ENCODE results near the gene STAU1.

Gene STAU1

DNA sequence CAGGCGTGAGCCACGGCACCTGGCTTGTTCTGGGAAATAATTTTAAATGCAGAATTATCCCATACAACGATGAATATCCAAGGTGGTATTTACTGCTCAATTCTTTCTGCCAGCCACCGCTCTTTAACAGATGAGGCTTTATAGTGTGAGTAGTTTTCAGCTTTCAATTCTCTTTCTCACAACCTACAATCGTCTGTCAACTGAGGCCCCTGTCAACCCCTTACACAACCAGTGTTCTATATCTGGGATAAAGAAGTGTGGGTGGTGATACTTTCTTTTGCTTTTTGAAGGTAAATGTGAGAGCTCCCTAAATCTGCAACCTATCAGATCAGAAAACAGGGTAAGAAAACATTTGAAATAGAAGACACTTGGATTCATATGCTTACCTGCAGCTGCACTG lies 22.5 kb downstream of the STAU1 start:
- Histone ChIP-seq H3K36me3 (ENCODE audit: control insufficient read depth, insufficient read depth, low read length) (no peaks in the 10 kb centered on the region), H3K4me1 (ENCODE audit: control insufficient read depth, insufficient read depth, low read length) (no peaks in the 10 kb centered on the region), H3K27ac (ENCODE audit: low read length) (no peak overlapping the region), H3K27me3 (ENCODE audit: control insufficient read depth, insufficient read depth, low read length) (no peaks in the 10 kb centered on the region), H3K4me3 (ENCODE audit: low read length) (no peak overlapping the region), H3K9me3 (ENCODE audit: control insufficient read depth, insufficient read depth, low read length) (no peaks in the 10 kb centered on the region)
- no CpG with 5 or more reads among the region's 5 CpGs for whole genome bisulfite sequencing (ENCODE audit: insufficient coverage, insufficient read length)
- DNase-seq (ENCODE audit: low read depth, low spot score): no peak

- WGBS (ENCODE audit: insufficient coverage, insufficient read length): no CpG with 5 or more reads among the region's 5 CpGs
- DNase-seq (ENCODE audit: low read depth, low spot score): no peak
- no peak overlapping the region for H3K4me3 ChIP-seq (ENCODE audit: low read length)
- H3K27me3 ChIP-seq (ENCODE audit: control insufficient read depth, insufficient read depth, low read length): no peaks in the 10 kb centered on the region
- H3K4me1 ChIP-seq (ENCODE audit: control insufficient read depth, insufficient read depth, low read length): no peaks in the 10 kb centered on the region
- H3K36me3 ChIP-seq (ENCODE audit: control insufficient read depth, insufficient read depth, low read length): no peaks in the 10 kb centered on the region
- no peaks in the 10 kb centered on the region for H3K9me3 ChIP-seq (ENCODE audit: control insufficient read depth, insufficient read depth, low read length)
- no peak overlapping the region for H3K27ac ChIP-seq (ENCODE audit: low read length)
These were observed 24.4 kb downstream of the STAU1 start for GRCh38 chr20:49163696-49164095.

GRCh38 chr20:49161428-49162152 lies 26.5 kb downstream of the STAU1 start:
- Histone ChIP-seq H3K36me3 (ENCODE audit: control insufficient read depth, insufficient read depth, low read length) (no peaks in the 10 kb centered on the region), H3K27ac (ENCODE audit: low read length) (no peak overlapping the region), H3K9me3 (ENCODE audit: control insufficient read depth, insufficient read depth, low read length) (no peaks in the 10 kb centered on the region), H3K4me3 (ENCODE audit: low read length) (no peak overlapping the region), H3K4me1 (ENCODE audit: control insufficient read depth, insufficient read depth, low read length) (no peaks in the 10 kb centered on the region), H3K27me3 (ENCODE audit: control insufficient read depth, insufficient read depth, low read length) (no peaks in the 10 kb centered on the region)
- 100% methylated on average over 1 of the region's 6 CpGs for WGBS (ENCODE audit: insufficient coverage, insufficient read length)
- DNase-seq (ENCODE audit: low read depth, low spot score): no peak

DNA sequence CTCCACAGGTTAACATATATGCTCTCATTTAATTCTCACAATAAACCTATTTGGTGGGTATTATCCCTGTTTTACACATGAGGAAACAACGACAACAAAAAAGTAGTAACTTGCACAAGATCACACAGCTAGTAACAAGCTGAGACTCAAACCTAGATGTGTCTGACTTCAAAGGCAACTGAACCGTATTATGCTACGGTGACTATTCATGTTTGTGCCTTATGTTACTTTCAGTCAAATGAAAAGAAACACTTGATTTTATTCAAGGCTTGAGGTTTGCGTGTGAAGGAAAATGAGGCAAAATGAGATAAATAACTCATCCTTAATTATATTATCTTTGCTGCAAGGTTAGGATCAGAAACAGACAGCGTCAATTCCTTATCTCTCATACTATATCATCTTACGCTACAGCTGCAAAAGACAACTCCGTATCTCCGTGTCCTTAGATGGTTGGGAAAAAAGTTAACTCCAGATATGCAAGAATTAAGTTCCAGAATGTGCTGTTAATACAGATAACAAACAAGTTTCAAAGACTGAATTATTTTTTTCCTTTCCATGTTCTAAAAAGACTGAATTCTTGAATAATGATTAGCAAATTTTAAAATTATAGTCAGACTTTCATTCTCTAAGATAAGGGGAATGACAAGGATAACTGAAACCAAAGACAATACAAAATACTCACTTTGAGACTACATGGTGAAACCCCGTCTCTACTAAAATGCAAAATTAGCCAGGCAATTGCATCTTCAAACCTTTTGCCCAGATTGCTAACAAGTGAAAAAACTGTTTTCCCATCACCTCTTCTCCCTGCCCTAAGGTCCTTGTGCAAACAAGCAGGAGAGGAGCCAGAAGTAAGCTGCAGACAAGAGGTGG lies 27.8 kb downstream of the STAU1 start:
- no CpG with 5 or more reads among the region's 9 CpGs for WGBS (ENCODE audit: insufficient coverage, insufficient read length)
- Histone ChIP-seq H3K27me3 (ENCODE audit: control insufficient read depth, insufficient read depth, low read length) (no peaks in the 10 kb centered on the region), H3K27ac (ENCODE audit: low read length) (no peak overlapping the region), H3K4me3 (ENCODE audit: low read length) (no peak overlapping the region), H3K9me3 (ENCODE audit: control insufficient read depth, insufficient read depth, low read length) (no peaks in the 10 kb centered on the region), H3K4me1 (ENCODE audit: control insufficient read depth, insufficient read depth, low read length) (no peaks in the 10 kb centered on the region), H3K36me3 (ENCODE audit: control insufficient read depth, insufficient read depth, low read length) (no peaks in the 10 kb centered on the region)
- DNase-seq (ENCODE audit: low read depth, low spot score): no peak

DNA sequence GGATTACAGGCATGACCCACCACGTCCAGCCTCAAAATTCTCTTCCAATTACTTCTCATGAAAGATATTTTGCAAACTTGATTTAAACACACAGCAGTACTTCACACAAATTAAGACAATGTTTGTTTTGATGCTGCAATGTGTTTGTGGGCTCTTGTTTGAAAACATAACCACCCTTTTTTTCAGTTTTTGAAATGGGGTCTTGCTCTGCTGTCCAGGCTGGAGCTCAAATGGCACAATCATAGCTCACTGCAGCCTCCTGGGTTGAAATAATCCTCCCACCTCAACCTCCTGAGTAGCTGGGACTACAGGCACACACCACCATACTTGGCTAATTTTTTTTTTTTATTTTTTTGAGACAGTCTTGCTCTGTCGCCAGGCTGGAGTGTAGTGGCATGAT lies 31.0 kb downstream of the STAU1 start:
- H3K9me3 ChIP-seq (ENCODE audit: control insufficient read depth, insufficient read depth, low read length): no peaks in the 10 kb centered on the region
- no peak for DNase-seq (ENCODE audit: low read depth, low spot score)
- H3K4me1 ChIP-seq (ENCODE audit: control insufficient read depth, insufficient read depth, low read length): no peaks in the 10 kb centered on the region
- no peak overlapping the region for H3K4me3 ChIP-seq (ENCODE audit: low read length)
- no peaks in the 10 kb centered on the region for H3K36me3 ChIP-seq (ENCODE audit: control insufficient read depth, insufficient read depth, low read length)
- H3K27ac ChIP-seq (ENCODE audit: low read length): no peak overlapping the region
- H3K27me3 ChIP-seq (ENCODE audit: control insufficient read depth, insufficient read depth, low read length): no peaks in the 10 kb centered on the region
- WGBS (ENCODE audit: insufficient coverage, insufficient read length): no CpG with 5 or more reads among the region's 2 CpGs

GRCh38 chr20:49156481-49156880 lies 31.7 kb downstream of the STAU1 start:
- DNase-seq (ENCODE audit: low read depth, low spot score): no peak
- no CpG with 5 or more reads among the region's 1 CpG for WGBS (ENCODE audit: insufficient coverage, insufficient read length)
- H3K36me3 ChIP-seq (ENCODE audit: control insufficient read depth, insufficient read depth, low read length): no peaks in the 10 kb centered on the region; the same call in 1 of the 2 replicates
- no peaks in the 10 kb centered on the region for H3K4me1 ChIP-seq (ENCODE audit: control insufficient read depth, insufficient read depth, low read length)
- no peak overlapping the region for H3K4me3 ChIP-seq (ENCODE audit: low read length)
- no peaks in the 10 kb centered on the region for H3K9me3 ChIP-seq (ENCODE audit: control insufficient read depth, insufficient read depth, low read length)
- H3K27me3 ChIP-seq (ENCODE audit: control insufficient read depth, insufficient read depth, low read length): no peaks in the 10 kb centered on the region
- no peak overlapping the region for H3K27ac ChIP-seq (ENCODE audit: low read length)

- Histone ChIP-seq H3K4me3 (ENCODE audit: low read length) (no peak overlapping the region), H3K36me3 (ENCODE audit: control insufficient read depth, insufficient read depth, low read length) (peaks cover 8% of the 10 kb centered on the region), H3K27ac (ENCODE audit: low read length) (no peak overlapping the region), H3K9me3 (ENCODE audit: control insufficient read depth, insufficient read depth, low read length) (no peaks in the 10 kb centered on the region), H3K27me3 (ENCODE audit: control insufficient read depth, insufficient read depth, low read length) (no peaks in the 10 kb centered on the region), H3K4me1 (ENCODE audit: control insufficient read depth, insufficient read depth, low read length) (no peaks in the 10 kb centered on the region)
- WGBS (ENCODE audit: insufficient coverage, insufficient read length): no CpG with 5 or more reads among the region's 6 CpGs
- DNase-seq (ENCODE audit: low read depth, low spot score): no peak
These were observed 36.7 kb downstream of the STAU1 start for GRCh38 chr20:49151436-49151835.

GRCh38 chr20:49149281-49150045 lies 38.7 kb downstream of the STAU1 start:
- H3K27me3 ChIP-seq (ENCODE audit: control insufficient read depth, insufficient read depth, low read length): no peaks in the 10 kb centered on the region
- no peak for DNase-seq (ENCODE audit: low read depth, low spot score)
- no peaks in the 10 kb centered on the region for H3K9me3 ChIP-seq (ENCODE audit: control insufficient read depth, insufficient read depth, low read length)
- H3K36me3 ChIP-seq (ENCODE audit: control insufficient read depth, insufficient read depth, low read length): peaks cover 8% of the 10 kb centered on the region
- no CpG with 5 or more reads among the region's 6 CpGs for WGBS (ENCODE audit: insufficient coverage, insufficient read length)
- no peak overlapping the region for H3K27ac ChIP-seq (ENCODE audit: low read length)
- H3K4me1 ChIP-seq (ENCODE audit: control insufficient read depth, insufficient read depth, low read length): no peaks in the 10 kb centered on the region
- H3K4me3 ChIP-seq (ENCODE audit: low read length): no peak overlapping the region

DNA sequence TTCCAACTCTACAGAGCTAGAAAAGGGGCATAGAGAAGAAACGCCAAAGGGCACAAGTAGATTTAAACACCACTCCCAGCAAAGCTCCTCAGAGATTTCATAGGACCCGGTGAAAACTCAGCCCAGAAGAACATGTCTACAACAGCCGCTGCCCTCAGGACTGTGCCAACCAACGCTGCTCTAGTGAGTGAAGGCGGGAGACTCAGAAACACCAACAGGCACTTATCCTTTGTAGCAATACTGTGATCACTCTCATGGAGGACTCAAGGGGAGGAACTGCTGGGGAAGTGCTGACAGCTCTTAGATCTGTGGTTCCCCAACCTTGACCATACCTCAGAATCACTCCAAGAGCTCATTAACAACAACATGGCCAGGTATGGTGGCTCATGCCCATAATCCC lies 39.5 kb downstream of the STAU1 start:
- H3K4me1 ChIP-seq (ENCODE audit: control insufficient read depth, insufficient read depth, low read length): no peaks in the 10 kb centered on the region
- no peak overlapping the region for H3K4me3 ChIP-seq (ENCODE audit: low read length)
- WGBS (ENCODE audit: insufficient coverage, insufficient read length): no CpG with 5 or more reads among the region's 5 CpGs
- H3K36me3 ChIP-seq (ENCODE audit: control insufficient read depth, insufficient read depth, low read length): peaks cover 8% of the 10 kb centered on the region
- no peak for DNase-seq (ENCODE audit: low read depth, low spot score)
- H3K27ac ChIP-seq (ENCODE audit: low read length): no peak overlapping the region
- H3K9me3 ChIP-seq (ENCODE audit: control insufficient read depth, insufficient read depth, low read length): no peaks in the 10 kb centered on the region
- no peaks in the 10 kb centered on the region for H3K27me3 ChIP-seq (ENCODE audit: control insufficient read depth, insufficient read depth, low read length)

- H3K27me3 ChIP-seq (ENCODE audit: control insufficient read depth, insufficient read depth, low read length): no peaks in the 10 kb centered on the region
- DNase-seq (ENCODE audit: low read depth, low spot score): no peak
- H3K36me3 ChIP-seq (ENCODE audit: control insufficient read depth, insufficient read depth, low read length): peaks cover 8% of the 10 kb centered on the region
- no peak overlapping the region for H3K27ac ChIP-seq (ENCODE audit: low read length)
- no CpG with 5 or more reads among the region's 8 CpGs for WGBS (ENCODE audit: insufficient coverage, insufficient read length)
- no peaks in the 10 kb centered on the region for H3K9me3 ChIP-seq (ENCODE audit: control insufficient read depth, insufficient read depth, low read length)
- H3K4me3 ChIP-seq (ENCODE audit: low read length): no peak overlapping the region
- no peaks in the 10 kb centered on the region for H3K4me1 ChIP-seq (ENCODE audit: control insufficient read depth, insufficient read depth, low read length)
These were observed 40.8 kb downstream of the STAU1 start for GRCh38 chr20:49147296-49147695.

Data from iPS DF 6.9 (cell line).